HEK293T (cell line): ENCODE data around the gene SMG6.
A peak's percentile ranks its signal among the peaks of the same experiment; 100 is the strongest.

Source experiments
- CTCF ChIA-PET: fragments of 350-600 bp; formaldehyde crosslinking; extraction: SDS; loops from one replicate; lab custom pipeline; 2021; ENCODE audit warnings: antibody characterized with exemption, inconsistent platforms; lab: Yijun Ruan, JAX
- POLR2A ChIA-PET: fragments of 350-600 bp; formaldehyde crosslinking; extraction: SDS; loops from one replicate; lab custom pipeline; 2020; ENCODE audit warnings: antibody characterized with exemption, inconsistent platforms; lab: Yijun Ruan, JAX
- DNase-seq: peaks from one replicate; pipeline ENCODE4 v3.0.0; 2012; ENCODE audit warnings: mixed read lengths; ENCODE audit errors: extremely low spot score
- ARNT ChIP-seq: fragments of 450-650 bp; IDR thresholded peaks from 2 replicates; pipeline ENCODE4 v1.6.1; 2017; ENCODE audit warnings: mild to moderate bottlenecking
- BHLHE40 ChIP-seq: fragments of 450-650 bp; IDR thresholded peaks from 2 replicates; pipeline ENCODE4 v1.6.1; 2016; ENCODE audit warnings: mild to moderate bottlenecking, moderate library complexity, borderline replicate concordance
- CTBP1 ChIP-seq: fragments of 450-650 bp; IDR thresholded peaks from 2 replicates; pipeline ENCODE4 v1.6.1; 2016; ENCODE audit warnings: borderline replicate concordance
- ELF4 ChIP-seq: fragments of 450-650 bp; IDR thresholded peaks from 2 replicates; pipeline ENCODE4 v1.6.1; 2017; ENCODE audit warnings: antibody characterized with exemption
- FOXA1 ChIP-seq: fragments of 450-650 bp; IDR thresholded peaks from 2 replicates; pipeline ENCODE4 v1.6.1; 2016; ENCODE audit warnings: mild to moderate bottlenecking
- FOXK2 ChIP-seq: fragments of 450-650 bp; IDR thresholded peaks from 2 replicates; pipeline ENCODE4 v1.6.1; 2016; ENCODE audit warnings: mild to moderate bottlenecking
- FOXM1 ChIP-seq: fragments of 450-650 bp; IDR thresholded peaks from 2 replicates; pipeline ENCODE4 v1.6.1; 2017; ENCODE audit warnings: mild to moderate bottlenecking, borderline replicate concordance
- HDGF ChIP-seq: fragments of 450-650 bp; IDR thresholded peaks from 2 replicates; pipeline ENCODE4 v1.6.1; 2017; ENCODE audit warnings: antibody characterized with exemption, borderline replicate concordance
- L3MBTL2 ChIP-seq: fragments of 450-650 bp; conservative IDR thresholded peaks from 2 replicates; pipeline ENCODE4 v1.6.1; 2016; ENCODE audit warnings: mild to moderate bottlenecking
- LEF1 ChIP-seq: fragments of 450-650 bp; IDR thresholded peaks from 2 replicates; pipeline ENCODE4 v1.6.1; 2017; ENCODE audit warnings: mild to moderate bottlenecking, borderline replicate concordance
- NFRKB ChIP-seq: fragments of 450-650 bp; IDR thresholded peaks from 2 replicates; pipeline ENCODE4 v1.6.1; 2016; ENCODE audit warnings: mild to moderate bottlenecking, moderate library complexity
- SP1 ChIP-seq: fragments of 450-650 bp; IDR thresholded peaks from 2 replicates; pipeline ENCODE4 v1.6.1; 2017
- SUZ12 ChIP-seq: fragments of 450-650 bp; IDR thresholded peaks from 2 replicates; pipeline ENCODE4 v1.6.1; 2016; ENCODE audit warnings: mild to moderate bottlenecking
- TARDBP ChIP-seq: fragments of 450-650 bp; IDR thresholded peaks from 2 replicates; pipeline ENCODE4 v1.6.1; 2016
- ZNF384 ChIP-seq: fragments of 450-650 bp; IDR thresholded peaks from 2 replicates; pipeline ENCODE4 v1.6.1; 2016
- TF ChIP-seq, protein P1 (sequence below): fragments of 450-650 bp; IDR thresholded peaks from 2 replicates; pipeline ENCODE4 v1.6.1; 2016

Gene SMG6

DNA sequence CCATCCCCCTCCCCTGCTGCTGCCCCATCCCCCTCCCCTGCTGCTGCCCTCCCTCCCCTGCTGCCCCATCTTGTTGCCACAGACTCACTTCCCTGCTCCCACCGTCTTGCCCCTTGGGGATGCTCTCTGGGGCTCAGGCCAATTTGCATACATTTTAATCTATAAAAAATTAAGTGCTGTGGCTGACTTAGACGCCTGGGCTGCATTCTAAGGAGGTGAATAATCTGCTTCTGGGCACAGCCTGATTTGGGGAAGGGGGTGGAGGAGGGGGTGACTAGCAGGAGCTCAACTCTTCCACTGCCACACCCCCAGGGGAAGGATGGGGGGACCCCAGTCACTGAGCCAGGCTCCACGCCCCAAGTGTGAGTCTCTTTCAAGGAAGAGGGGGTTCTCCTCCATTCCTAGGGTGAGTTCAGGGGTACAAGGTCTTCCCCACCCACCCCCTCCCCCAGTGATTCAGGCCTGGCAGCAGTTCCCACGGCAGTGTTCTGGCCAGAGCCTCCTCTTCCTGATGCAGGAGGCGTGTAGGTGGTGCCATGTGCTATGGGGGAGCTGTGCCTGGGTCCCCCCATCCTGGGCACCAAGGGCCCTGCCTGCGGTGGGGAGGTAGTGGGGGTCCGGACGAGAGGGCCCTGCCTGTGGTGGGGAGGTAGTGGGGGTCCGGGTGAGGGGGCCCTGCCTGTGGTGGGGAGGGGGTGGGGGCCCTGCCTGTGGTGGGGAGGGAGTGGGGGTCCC, 268.6 kb downstream of the SMG6 start:
- DNase-seq = no peak
- no peak for TF ChIP-seq LEF1
- CTCF ChIA-PET = no interaction called here
- POLR2A ChIA-PET = interaction anchor here (1.0 kb wide), 1 partner anchor 116 kb away, joined by 3 read pairs; no protein-coding TSS in a partner anchor

DNA sequence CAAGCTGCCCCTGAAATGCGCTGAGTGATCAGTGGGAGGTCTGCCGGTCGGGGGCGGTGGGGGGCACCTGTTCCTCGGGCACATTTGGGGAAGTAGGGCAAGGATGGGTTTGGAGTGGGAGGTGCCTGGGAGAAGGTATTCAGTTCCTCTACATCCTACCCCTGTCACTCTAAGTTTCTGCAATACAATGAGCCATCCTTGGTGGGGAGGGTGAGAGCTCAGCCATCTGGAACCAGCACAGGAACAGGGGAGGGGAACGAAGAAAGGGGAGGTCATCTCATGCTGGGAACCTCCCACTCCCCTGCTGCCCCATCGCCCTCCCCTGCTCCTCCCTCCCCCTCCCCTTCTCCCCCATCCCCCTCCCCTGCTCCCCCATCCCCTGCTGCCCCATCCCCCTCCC, 269.4 kb downstream of the SMG6 start:
- CTCF ChIA-PET = no interaction called here

DNA sequence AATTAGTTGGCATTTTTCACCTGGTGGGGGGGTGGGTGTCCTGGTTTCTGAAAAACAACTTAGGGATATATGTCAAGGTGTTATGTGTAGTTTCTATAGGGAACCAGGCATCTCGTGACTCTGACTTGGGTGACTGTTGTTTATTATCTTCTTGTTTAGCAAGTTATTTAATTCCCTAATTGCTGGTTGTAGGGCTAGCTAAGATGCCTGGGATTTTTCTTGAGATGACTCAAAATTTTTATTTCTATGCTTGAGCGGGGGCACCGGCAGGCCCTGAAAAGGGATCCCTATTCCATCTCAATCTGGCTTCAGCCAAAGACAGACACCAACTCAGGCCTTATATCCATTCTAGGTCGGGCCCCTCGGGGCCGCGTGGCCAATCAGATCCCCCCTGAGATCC, 270.4 kb downstream of the SMG6 start:
- CTCF ChIA-PET = no interaction called here
- TF ChIP-seq ARNT = no peak
- no peak for TF ChIP-seq LEF1
- TF ChIP-seq TARDBP = no peak
- TF ChIP-seq FOXK2 = no peak
- no peak for TF ChIP-seq SP1
- no peak for TF ChIP-seq ZNF384
- TF ChIP-seq L3MBTL2 = no peak
- no peak for TF ChIP-seq BHLHE40
- TF ChIP-seq SUZ12 = no peak
- no peak for TF ChIP-seq NFRKB
- no peak for TF ChIP-seq ELF4
- TF ChIP-seq, protein P1, sequence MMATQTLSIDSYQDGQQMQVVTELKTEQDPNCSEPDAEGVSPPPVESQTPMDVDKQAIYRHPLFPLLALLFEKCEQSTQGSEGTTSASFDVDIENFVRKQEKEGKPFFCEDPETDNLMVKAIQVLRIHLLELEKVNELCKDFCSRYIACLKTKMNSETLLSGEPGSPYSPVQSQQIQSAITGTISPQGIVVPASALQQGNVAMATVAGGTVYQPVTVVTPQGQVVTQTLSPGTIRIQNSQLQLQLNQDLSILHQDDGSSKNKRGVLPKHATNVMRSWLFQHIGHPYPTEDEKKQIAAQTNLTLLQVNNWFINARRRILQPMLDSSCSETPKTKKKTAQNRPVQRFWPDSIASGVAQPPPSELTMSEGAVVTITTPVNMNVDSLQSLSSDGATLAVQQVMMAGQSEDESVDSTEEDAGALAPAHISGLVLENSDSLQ = no peak
- TF ChIP-seq HDGF = no peak
- no peak for TF ChIP-seq CTBP1
- no peak for TF ChIP-seq FOXA1
- no peak for TF ChIP-seq FOXM1
- no peak for DNase-seq
- POLR2A ChIA-PET = no interaction called here

More for the DNA sequence above, 269.4 kb downstream of the SMG6 start:
- POLR2A ChIA-PET = no interaction called here
- no peak for DNase-seq
- TF ChIP-seq CTBP1 (no peak), SUZ12 (no peak), BHLHE40 (no peak), ARNT (no peak), FOXA1 (no peak), NFRKB (no peak), ELF4 (no peak), FOXM1 (no peak), ZNF384 (no peak), L3MBTL2 (no peak)

DNA sequence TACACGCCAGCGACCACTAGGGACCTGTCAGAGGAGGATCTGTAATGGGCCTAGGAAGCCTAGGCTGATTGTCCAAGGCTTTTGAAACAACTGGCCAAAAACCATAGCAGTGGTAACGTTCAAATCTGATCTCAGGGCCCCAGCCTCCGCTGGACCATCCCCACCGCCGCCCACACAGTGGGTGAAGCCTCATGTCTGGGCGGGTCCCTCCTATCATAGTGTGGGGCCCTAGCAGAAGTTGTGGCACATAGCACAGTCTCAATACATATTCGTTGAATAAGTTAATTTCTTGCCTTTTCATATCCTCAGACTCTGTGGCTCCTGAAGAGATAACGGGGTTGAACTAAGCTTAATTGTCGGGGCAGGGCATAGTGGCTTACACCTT, 272.8 kb downstream of the SMG6 start:
- no peak for DNase-seq
- TF ChIP-seq, protein P1 = peak; percentile 76; the same call in 1 of the 2 replicates
- TF ChIP-seq SP1 (no peak), FOXA1 (no peak), HDGF (no peak), L3MBTL2 (no peak), ZNF384 (no peak)
- POLR2A ChIA-PET = no interaction called here
- CTCF ChIA-PET = no interaction called here

DNA sequence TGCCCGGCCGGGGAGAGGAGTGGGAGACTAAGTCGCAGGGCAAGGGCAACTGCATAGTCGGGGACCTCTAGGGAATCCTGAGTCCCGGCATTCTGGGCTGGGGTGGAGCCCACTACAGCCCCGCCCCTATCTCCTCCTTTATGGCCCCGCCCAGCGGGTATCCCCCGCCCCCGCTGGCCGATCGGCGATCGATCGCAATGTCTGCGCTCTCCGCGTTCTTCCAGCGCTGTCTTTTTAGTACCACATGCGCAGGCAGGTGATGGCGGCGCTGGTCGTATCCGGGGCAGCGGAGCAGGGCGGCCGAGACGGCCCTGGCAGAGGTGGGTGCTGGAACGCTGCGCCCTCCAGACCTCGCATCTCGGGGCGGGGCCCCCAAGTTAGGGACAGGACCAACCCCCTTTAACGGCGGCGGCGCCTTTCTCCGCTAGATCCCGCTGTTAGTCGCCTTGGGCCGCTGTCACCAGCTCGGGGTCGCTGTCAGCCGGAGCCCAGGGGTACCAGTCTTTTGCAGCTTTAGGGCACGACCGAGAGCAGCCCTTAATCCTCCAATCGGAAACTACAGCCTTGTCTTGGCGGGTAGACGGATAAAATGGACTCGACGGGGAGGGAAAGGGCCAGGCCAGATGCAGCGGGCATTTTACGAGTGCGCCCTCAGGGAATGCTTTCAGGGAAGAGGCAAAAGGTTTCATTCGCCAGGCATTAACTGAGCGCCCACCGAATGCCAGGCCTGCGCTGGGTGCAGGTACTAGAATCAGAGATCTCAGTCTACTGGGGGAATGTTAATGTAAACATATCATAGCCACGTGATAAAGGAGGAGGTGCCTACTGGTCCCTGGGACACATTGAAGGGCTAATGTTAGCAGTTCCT, 273.4 kb downstream of the SMG6 start, which contains the start of gene DPH1:
TSS of gene DPH1 (plus strand) at position 243 of the 868 bp plus-strand sequence. CDS start at position 260, 17 bp downstream.
- ChIA-PET CTCF (no interaction called here), POLR2A (no interaction called here)
- DNase-seq = peak; percentile 91
- peak; percentile 41; the same call in 1 of the 2 replicates for TF ChIP-seq CTBP1
- no peak for TF ChIP-seq LEF1
- TF ChIP-seq NFRKB = no peak
- TF ChIP-seq FOXM1 = peak; percentile 90
- TF ChIP-seq BHLHE40 = no peak
- no peak for TF ChIP-seq ARNT
- TF ChIP-seq SUZ12 = no peak
- TF ChIP-seq, protein P1 = no peak; the same call in 1 of the 2 replicates
- TF ChIP-seq TARDBP = no peak
- peak; percentile 76 for TF ChIP-seq L3MBTL2
- no peak for TF ChIP-seq FOXK2
- TF ChIP-seq FOXA1 = no peak
- TF ChIP-seq ZNF384 = no peak
- TF ChIP-seq HDGF = no peak
- no peak for TF ChIP-seq ELF4
- no peak for TF ChIP-seq SP1

DNA sequence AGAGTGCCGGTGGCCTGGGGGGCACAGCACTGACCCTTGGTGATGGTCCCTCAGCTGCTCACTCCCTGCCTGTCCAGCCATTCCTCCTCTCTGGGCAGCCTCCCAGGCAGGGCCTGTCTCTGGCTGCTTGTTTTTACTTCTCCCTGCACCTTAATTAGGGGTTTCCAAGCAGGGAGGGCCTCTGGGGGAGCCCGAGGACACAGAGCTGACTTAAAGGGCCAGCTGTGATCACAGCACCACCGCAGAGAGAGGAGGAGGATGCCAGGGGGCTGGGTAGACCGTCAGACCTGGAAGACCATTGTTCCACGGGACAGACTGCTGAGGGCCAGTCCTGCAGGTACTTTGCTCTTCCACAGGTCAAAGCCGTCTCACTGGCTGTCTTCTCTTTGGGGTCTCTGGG, 274.8 kb downstream of the SMG6 start:
- TF ChIP-seq, protein P1 = no peak
- TF ChIP-seq LEF1 = no peak
- TF ChIP-seq FOXK2 = no peak
- no peak for TF ChIP-seq CTBP1
- no peak for TF ChIP-seq L3MBTL2
- TF ChIP-seq HDGF = no peak
- no peak for TF ChIP-seq ELF4
- no peak for TF ChIP-seq FOXA1
- TF ChIP-seq ARNT = no peak
- TF ChIP-seq FOXM1 = no peak
- TF ChIP-seq ZNF384 = no peak
- TF ChIP-seq NFRKB = no peak
- TF ChIP-seq SUZ12 = no peak
- TF ChIP-seq BHLHE40 = no peak
- TF ChIP-seq SP1 = no peak
- TF ChIP-seq TARDBP = no peak
- no peak for DNase-seq
- ChIA-PET POLR2A (interaction anchor here (1.0 to 2.0 kb wide), 4 partner anchors 21 to 312 kb away, joined by 3 to 5 read pairs (median 3); no protein-coding TSS in a partner anchor), CTCF (no interaction called here)
